ENCODE data around the gene RLF.
"Not testable (repeated sequence)": the region's sequence is repeated elsewhere in the genome, so short reads cannot be mapped to it uniquely, and the experiment has no call there.

The RLF gene

DNA sequence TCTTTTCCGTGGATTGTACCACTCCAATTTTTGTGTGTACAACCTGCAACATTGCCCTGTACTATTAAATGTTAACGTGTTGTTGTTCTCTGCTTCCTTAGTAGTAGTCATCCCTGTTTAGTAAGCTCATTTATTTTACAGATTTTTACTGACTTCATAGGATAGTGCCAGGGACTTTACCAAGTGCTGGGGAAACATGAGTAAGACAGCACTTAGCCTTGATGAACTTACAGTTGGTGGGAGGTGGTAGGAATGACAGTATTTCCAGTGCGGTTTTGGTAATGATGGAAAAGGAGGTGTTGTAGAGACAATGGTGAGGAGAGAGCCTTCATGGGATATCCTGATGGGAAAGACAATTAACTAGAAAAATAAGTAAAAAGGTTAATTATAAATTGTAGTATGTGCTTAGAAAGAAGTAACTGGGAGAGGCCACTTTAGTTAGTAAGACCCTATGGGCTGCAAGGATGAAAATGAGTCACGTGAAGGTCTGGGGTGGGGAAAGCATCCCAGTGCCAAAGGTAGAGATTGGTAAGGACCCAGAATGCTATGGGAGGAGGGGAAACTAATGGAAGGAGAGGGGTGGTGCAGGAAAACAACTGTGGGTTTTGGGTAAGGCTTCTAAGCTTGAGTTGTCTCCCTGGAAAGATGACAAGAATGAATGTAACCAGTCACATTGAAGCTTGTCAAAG is 1.7 kb downstream of the RLF start:
- DNase-seq = no peak

DNA sequence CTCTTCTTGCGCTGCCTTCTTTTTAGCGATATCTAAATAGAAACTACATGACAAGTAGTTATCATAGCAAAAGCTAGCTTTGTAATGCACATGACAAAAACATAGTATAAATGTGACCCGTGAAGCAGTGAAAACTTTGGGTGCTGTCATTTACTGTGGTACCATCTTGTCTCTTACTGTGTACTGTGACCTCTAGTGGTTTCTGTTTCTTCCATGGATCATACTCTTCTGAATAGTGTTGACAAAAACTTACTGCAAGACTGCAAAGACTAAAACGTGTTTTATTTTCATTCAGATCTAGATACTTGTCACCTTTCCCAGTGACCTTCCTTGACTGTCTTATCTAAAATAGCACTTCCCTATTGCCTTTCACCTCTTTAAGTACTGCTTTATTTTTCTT is 6.1 kb downstream of the RLF start:
- DNase-seq = no peak

DNA sequence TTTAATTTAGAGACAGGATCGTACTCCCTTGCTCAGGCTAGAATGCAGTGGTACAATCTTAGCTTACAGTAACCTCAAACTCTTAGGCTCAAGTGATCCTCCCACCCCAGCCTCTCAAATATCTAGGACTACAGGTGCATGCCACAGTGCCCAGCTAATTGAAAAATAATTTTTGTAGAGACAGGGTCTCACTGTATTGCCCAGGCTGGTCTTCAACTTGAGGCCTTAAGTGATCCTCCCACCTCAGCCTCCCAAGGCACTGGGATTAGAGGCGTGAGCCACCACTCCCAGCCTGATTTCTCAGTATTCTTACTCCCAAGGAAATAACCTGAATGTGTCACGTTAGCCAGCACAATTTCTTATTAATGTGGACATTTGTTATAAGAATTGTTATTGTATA is 9.8 kb downstream of the RLF start:
- DNase-seq = no peak

DNA sequence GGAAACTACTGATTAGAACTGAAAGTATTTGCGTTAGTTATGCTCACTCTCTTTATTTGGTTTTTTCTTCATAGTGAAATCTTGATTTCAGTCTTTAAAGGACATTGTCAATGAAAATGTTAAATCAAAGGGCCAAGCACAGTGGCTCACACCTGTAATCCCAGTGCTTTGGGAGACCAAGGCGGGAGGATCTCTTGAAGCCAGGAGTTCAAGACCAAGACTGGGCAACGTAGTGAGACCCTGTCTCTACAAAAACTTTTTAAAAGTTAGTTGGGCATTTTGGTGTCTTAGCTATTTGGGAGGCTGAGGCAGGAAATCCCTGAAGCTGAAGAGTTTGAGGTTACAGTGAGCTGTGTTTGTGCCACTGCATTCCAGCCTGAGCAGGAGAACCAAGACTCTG is 13.6 kb downstream of the RLF start:
- DNase-seq = no peak

DNA sequence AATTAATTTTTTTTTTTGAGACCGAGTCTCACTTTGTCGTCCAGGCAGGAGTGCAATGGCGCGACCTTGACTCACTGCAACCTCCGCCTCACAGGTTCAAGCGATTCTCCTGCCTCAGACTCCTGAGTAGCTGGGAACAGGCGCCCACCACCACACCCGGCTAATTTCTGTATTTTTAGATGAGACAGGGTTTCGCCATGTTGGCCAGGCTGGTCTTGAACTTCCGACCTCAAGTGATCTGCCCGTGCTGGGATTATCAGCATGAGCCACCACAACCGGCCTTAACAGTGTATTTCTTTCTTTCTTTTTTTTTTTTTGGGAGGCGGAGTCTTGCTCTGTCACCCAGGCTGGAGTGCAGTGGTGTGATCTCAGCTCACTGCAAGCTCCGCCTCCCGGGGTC is 15.8 kb downstream of the RLF start:
- DNase-seq = not testable (repeated sequence)

DNA sequence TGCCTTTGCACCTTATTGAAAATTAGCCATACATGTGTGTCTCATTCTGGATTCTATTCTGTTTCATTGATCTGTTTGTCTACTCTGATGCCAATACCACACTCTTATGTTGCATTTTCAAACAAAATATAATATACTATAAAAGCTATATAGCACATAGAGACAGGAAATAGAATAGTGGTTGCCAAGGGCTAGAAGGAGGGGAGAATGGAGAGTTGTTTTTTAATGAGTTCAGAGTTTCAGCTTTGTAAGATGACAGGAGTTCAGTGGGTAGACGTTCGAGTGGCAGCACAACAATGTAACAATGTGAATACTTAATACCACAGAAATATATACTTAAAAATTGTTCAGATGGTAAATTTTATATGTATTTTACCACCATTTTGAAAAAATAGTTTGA is 17.0 kb downstream of the RLF start:
- DNase-seq = no peak

DNA sequence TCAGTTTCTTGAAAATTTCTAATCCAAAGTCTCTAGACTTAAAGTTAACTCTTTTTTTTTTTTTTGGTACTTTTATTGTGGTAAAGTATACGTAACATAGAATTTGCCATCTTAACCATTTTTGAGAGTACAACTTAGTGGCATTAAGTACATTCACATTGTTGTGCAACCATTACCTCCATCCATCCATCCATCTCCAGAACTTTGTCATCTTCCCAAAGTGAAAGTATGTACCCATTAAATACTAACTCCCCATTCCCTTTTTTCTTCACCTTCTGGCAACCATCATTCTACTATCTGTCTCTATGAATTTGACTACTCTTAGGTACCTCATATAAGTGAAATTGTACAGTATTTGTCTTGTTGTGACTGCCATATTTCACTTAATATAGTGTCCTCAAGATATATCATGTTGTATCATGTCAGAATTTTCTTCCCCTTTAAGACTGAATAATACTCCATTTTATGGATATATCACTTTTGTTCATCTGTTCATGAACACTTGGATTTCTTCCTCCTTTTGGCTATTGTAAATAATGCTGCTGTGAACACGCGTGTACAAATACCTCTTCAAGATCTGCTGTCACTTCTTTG is 18.4 kb downstream of the RLF start:
- no peak for DNase-seq

DNA sequence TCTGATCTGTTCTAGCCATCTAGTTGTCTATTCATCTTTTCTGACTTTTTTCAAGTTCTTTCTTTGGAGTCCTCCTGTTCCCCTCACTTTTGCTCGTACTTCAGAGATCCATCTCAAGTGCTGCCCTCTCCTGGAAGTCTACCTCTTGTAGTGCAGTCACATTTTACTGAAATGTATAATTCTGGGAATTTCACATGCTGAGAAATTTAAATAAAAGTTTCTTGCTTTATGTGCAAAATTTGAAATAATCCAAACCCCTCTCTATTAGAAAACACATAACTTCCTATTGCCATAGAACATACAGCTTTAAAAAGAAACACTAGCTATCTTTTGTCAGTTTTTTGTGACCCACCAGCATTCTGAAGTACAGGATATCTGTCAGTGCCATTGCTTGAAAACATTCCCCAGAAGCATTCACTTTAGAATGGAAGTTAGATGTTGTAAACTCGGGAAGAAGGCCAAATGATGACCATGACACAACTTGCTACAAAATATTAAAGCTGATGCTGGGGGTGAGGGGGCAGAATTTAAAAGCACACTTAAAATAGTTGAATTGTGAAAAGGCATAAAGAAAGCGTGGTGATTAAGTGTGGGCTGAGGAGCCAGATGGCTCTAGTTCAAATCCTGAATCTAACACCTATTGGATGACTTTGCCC is 22.0 kb downstream of the RLF start:
- peak in 1 of 51 donors; percentile 5 for DNase-seq

DNA sequence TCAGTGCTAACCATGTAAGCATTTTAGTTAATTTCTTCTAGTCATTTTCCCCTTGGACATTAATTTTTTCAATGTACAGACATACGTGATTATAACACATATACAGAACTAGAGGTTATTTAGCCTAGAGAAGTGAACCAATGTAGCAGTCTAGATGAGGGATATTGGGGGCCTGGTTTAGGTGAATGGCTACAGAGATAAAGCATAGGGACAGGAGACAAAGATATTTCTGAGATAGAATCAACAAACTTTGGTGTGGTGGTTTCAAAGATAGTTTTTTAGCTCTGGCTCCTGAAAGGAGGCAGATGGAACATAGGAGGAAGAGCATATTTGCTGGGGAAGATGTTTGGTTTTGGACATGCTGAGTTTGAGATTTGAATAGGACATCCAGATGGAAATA is 23.0 kb downstream of the RLF start:
- DNase-seq = no peak

DNA sequence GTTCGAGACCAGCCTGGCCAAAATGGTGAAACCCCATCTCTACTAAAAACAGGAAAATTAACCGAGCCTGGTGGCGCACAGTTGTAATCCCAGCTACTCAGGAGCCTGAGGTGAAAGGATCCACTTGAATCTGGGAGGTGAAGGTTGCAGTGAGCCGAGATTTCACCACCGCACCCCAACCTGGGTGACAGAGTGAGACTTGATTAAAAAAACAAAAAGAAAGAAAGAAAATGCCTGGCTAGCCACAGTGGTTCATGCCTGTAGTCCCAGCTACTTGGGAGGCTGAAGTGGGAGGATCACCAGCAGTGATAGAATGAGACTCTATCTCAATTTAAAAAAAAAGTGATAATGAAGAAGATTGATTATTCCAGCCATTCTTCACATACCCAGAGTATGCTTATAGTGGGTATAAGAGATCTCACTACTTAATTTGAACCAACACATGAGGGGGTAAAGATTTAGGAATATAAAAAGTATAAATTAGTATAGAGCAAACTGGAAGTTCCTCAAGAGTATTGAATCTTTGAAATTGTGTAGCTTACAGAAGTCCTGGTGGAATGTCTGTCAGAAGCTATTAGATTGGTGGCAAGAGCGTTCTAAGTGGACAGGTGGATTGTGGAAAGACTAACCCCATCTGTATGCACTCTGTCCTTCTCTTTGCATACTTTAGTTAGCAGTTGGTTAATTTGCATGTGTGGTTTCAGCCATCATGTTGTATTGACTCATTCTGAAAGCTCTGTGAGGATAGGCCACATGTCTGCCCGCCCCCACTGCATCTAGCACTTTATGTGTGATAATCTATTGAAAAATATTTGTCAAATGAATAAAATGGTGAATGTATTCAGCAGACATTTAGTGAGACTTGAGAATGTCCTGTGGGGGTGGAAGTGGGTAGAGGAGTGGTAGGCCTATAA is 25.0 kb downstream of the RLF start:
- DNase-seq = peak in 3 of 51 donors; percentile 4 to 17 (median 5)

DNA sequence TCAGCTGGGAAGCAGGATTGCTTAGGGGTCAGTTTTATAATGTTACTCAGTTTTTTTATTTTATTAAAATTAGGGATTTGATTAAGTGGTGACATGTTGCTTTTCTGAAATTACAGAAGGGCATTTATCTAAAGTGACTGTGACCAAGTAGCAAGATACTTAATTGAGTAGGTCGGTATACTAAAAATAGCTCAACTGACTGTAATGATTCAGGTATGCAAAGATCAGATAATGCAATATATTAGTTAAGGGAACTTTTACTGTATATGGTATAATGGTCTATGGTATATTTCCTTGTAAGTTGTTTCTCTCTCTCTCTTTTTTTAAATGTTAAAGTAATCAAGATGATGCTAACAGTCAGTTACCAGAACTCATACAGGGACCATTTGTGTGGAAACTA is 26.2 kb downstream of the RLF start:
- no peak for DNase-seq

DNA sequence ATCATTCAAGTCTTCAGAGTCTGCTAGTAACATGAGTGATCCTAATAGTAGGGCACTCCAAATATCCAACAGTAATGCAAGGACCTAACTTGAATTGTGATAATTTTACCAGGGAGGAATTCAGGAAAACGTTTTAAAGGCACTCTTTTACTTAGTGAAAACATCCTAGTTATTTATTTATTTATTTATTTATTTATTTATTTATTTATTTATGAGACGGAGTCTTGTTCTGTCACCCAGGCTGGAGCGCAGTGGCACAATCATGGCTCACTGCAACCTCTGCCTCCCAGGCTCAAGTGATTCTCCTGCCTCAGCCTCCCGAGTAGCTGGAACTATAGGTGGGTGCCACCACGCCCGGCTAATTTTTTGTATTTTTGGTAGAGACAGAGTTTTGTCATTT is 33.5 kb downstream of the RLF start:
- not testable (repeated sequence) for DNase-seq

DNA sequence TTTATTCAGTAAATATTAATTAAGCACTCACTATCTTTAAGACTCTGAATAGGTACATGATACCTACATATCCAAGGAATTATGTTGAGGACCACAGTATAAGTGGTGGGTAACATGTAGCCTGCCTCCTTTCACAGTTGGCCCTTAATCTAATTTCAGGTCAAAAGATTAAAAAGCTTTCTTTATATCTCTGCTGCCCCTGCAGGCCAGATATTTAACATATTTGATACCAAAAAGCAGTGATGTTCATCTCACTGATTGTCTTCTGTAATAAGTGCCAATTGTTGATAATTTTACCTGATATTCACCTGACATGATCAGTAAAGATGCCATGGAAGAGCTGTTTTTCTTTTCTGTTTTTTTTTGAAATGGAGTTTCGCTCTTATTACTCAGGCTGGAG is 36.5 kb downstream of the RLF start:
- DNase-seq = no peak

DNA sequence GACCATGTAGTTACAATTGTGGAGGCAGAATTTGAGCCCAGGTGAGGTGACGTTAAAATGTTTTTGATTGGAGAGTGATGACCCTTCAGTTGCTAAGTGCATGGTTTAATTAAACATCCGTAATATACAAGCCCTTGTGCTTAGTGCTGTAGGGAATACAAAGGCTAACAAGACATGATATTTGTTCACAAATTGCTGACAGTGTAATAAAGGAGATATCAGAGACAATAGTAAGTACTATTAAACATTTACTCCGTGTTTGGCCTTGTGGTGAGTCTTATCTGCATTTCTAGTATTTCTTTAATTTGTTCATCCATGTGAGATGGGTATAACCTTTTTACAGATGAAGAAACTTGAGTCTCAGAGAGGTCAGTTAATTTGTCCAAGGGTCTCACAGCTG is 37.9 kb downstream of the RLF start:
- DNase-seq = no peak

DNA sequence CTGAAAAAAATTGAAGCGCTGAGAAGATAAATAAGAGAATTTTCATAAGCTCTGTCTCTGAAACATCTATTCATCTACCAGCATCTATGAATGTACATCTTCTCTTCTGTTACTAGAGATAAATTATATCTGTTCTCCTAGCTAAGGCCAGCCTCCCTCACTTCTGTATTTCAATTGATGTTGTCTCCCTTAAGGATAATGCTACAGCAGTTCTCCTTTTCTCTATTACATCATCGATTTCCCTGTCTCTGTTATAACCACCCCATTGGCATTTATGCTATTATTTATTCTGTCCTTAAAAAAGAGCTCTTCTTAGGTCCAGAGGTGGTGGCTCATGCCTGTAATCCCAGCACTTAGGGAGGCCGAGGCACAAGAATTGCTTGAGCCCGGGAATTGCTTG is 43.7 kb downstream of the RLF start:
- no peak for DNase-seq

DNA sequence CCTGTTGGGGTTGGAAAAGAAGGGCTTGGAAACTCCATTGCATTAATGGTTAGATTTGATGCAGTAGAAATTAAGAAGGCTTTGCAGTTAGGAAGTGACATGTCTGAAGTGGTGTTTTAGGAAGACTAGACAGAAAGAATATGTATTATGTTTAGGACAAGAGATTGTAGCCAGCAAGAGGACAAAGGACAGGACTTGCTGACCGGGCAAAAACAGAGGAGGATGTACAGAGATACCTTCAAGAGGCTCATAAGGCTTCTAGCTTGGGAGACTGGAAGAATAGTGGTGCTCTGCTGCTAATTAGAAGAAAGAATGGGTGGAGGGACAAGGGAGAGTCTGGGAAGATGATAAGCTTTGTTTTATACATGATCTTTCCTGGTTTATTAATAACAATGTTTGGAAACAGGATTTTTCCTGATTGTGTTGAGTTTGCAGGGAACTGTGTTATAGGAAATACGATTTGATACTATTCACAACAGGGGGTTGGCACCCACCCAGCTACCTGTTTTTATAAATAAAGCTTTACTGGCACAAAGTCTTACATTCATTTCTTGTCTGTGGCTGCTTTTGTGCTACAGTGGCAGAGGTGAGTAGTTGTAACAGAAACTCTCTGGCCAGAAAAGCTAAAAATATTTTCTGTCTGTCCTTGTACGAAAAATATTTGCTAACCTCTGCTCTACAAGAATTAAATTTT is 49.5 kb downstream of the RLF start:
- DNase-seq = no peak

DNA sequence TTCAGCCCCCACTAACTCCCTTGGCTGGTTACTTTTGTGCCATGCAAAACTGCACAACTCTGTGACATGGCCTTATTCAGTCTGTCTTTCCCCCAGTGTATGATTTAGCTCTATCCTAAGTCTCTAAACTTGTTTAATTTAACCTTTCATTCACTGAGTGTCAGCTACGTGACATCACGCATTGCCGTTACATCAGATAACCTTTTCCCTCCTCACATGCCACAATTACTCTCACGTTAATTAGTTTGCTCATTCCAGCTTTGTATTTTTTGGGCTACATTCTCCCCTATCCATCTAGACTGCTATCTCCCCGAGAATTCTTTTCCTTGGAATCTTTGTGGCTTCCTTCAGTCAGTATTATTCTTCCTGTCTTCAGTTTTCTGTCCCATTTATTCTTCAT is 57.1 kb downstream of the RLF start:
- DNase-seq = no peak

DNA sequence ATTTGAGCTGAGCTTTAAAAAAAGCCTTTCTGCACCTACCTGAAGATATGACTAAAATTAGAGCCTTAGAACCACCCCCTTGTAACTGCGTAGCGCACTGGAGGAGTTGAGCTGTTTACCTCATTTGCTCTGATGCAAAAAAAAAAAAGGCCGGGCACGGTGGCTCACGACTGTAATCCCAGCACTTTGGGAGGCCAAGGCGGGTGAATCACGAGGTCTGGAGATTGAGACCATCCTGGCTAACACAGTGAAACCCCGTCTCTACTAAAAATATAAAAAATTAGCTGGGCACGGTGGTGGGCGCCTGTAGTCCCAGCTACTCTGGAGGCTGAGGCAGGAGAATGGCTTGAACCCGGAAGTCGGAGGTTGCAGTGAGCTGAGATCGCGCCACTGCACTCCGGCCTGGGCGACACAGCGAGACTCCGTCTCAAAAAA is 60.3 kb downstream of the RLF start:
- DNase-seq = not testable (repeated sequence)

DNA sequence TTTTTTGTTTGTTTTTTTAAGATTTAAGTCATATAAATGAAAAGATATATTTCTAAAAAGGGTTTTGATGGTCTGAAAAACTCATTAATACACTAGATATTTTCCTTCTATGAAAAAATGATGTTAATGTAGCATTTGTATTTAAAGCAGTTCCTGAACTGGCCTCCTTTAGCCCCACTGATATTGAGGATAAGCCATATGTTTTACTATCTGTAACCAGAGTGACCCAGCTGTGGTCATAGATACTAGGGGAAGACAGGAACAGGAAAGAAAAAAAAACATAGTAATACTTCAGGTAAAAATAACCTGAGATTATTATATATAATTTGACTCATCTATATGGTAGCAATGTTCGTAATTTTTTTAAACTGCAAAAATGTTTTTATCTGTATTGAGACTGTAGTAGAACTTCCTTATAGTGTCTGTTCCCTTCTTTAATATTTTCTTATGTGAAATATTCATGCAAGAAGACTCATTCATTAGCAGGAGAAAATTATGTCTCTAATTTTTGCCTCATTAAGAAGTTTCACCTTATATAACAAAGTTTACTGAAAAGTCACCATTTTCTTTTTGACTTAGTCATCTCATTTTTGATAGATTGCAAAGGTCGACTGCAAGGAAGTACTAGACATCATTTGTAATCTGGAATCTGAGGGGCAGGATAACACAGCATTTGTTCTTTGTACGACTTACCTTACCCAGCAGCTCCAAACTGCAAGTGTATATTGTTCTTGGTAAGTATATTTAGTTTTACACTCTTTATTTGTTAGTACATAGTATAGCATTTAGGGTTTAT is 61.0 kb downstream of the RLF start:
- no peak for DNase-seq

DNA sequence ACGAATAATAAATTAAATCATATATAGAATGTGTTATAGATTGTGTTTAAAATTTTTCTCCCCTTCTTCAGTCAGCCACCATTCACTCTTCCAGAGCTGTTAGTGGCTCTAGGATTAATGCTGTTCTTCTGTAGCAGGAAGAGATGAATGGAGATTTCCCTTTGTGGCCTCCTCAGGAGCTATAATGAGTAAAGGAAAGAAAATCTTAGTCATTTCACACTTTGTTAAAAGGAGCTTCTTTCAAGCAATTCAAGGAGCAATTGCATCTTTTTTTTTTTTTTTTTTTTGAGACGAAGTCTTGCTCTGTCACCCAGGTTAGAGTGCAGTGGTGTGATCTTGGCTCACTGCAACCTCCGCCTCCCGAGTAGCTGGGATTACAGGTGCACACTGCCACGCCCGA is 62.9 kb downstream of the RLF start:
- DNase-seq = no peak

DNA sequence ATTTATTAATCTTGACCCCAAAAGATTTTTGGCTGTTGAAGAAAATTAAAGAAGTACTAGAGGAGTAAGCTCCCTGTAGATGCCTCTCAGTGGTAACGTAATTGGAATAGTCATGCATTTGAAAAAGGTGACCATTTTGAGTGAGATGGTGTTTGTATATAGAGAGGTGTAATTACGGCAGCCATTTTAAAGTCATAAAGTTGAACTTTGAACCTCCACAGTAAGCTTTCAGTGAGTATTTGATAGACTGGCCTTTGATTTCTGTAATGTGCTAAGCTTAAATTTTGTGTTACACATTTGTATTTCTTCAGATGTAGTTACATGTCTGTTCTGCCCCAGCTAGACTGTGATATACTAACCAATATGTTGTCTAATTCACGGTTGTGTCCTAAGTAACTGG is 65.0 kb downstream of the RLF start:
- no peak for DNase-seq

All from hypothalamus (tissue), 51 donors.